HepG2 (cell line): Measurements from ENCODE around the gene TRIM67. TPM values are rescaled to one million over a fixed set of nuclear protein-coding genes. Genes with fewer than 3 reads are reported as not detected.

ENCODE experiments used
- CHD4 ChIP-seq: fragments of 200-600 bp; sonication (generic); IDR thresholded peaks from 2 replicates; pipeline ENCODE4 v1.7.0; 2017; ENCODE audit warnings: mild to moderate bottlenecking, low read length, borderline replicate concordance
- GATAD1 ChIP-seq: IDR thresholded peaks from 2 replicates; pipeline ENCODE4 v1.6.1; 2016; ENCODE audit warnings: missing genetic modification reagents, missing compliant biosample characterization
- GMEB2 ChIP-seq: IDR thresholded peaks from 2 replicates; pipeline ENCODE4 v1.6.1; 2016; ENCODE audit warnings: missing biosample characterization, missing genetic modification reagents, low read depth
- HNF4A ChIP-seq: sonication (generic); formaldehyde crosslinking; IDR thresholded peaks from 2 replicates; pipeline ENCODE4 v1.4.0; 2020; ENCODE audit warnings: missing genetic modification reagents
- HNRNPLL ChIP-seq: fragments of 200-400 bp; formaldehyde crosslinking; IDR thresholded peaks from 2 replicates; pipeline ENCODE4 v1.6.1; 2017; ENCODE audit warnings: mild to moderate bottlenecking, low read depth, low read length; ENCODE audit not compliant: poor library complexity, severe bottlenecking
- NFIC ChIP-seq: IDR thresholded peaks from 2 replicates; pipeline ENCODE4 v1.6.1; 2012; ENCODE audit warnings: mild to moderate bottlenecking, low read length, inconsistent platforms
- ONECUT2 ChIP-seq: sonication (generic); formaldehyde crosslinking; IDR thresholded peaks from 2 replicates; pipeline ENCODE4 v1.4.0; 2020; ENCODE audit warnings: missing genetic modification reagents
- PITX1 ChIP-seq: sonication (generic); formaldehyde crosslinking; IDR thresholded peaks from 2 replicates; pipeline ENCODE4 v1.5.1; 2020; ENCODE audit warnings: mild to moderate bottlenecking, missing genetic modification reagents
- REXO4 ChIP-seq: sonication (generic); formaldehyde crosslinking; IDR thresholded peaks from 2 replicates; pipeline ENCODE4 v1.8.0; 2022; ENCODE audit warnings: missing genetic modification reagents, mild to moderate bottlenecking, borderline replicate concordance
- SATB2 ChIP-seq: sonication (generic); formaldehyde crosslinking; IDR thresholded peaks from 2 replicates; pipeline ENCODE4 v1.5.0; 2020; ENCODE audit warnings: missing genetic modification reagents
- YEATS4 ChIP-seq: sonication (generic); formaldehyde crosslinking; IDR thresholded peaks from 2 replicates; pipeline ENCODE4 v1.4.0; 2020; ENCODE audit warnings: missing genetic modification reagents, borderline replicate concordance
- ZNF281 ChIP-seq: sonication (generic); formaldehyde crosslinking; IDR thresholded peaks from 2 replicates; pipeline ENCODE4 v1.4.0; 2020; ENCODE audit warnings: missing genetic modification reagents, borderline replicate concordance
- polyA plus RNA-seq, 8 experiments: library from polyadenylated mRNA; depleted of rRNA in 3 of 8; stranded (reverse) in 7 of 8; unstranded in 1 of 8; fragments of >200 nt; fragmentation: Illumina TruSeq in 4 of 8; extraction: Trizol in 4 of 8; gene quantifications; 2 replicates each; pipeline versions ENCODE4 v1.2.1 to v1.2.3, GENCODE V29; 2011 to 2016; ENCODE audit warnings: low read depth in 4 of 8, missing spikeins in 1 of 8, mixed read lengths in 1 of 8; ENCODE audit not compliant: insufficient read depth in 1 of 8
- total RNA-seq, 5 experiments: library from RNA; depleted of rRNA; stranded (reverse); fragments of >200 nt; fragmentation: Illumina TruSeq; extraction: Trizol; gene quantifications; 2 replicates each; pipeline ENCODE4 v1.2.3, GENCODE V29; 2016; ENCODE audit warnings: low read depth in 1 of 5
- TF ChIP-seq, protein P1 (sequence below), 2 experiments: sonication (generic) in 1 of 2; formaldehyde crosslinking in 1 of 2; IDR thresholded peaks; 2 replicates each; pipeline versions ENCODE4 v1.6.1 to v1.9.0; 2014 to 2022; ENCODE audit warnings: antibody characterized with exemption in 1 of 2, borderline replicate concordance in 1 of 2, inconsistent platforms in 1 of 2, low read depth in 1 of 2, missing genetic modification reagents in 1 of 2
- TF ChIP-seq, protein P2 (sequence below): sonication (generic); formaldehyde crosslinking; IDR thresholded peaks from 2 replicates; pipeline ENCODE4 v1.8.0; 2022; ENCODE audit warnings: mild to moderate bottlenecking, missing genetic modification reagents

The TRIM67 gene
- total and polyA plus RNA-seq, 2 of the 13 experiments (the other 11 are each of a cell fraction or from before 2014, with no cell fraction given) = not detected

DNA sequence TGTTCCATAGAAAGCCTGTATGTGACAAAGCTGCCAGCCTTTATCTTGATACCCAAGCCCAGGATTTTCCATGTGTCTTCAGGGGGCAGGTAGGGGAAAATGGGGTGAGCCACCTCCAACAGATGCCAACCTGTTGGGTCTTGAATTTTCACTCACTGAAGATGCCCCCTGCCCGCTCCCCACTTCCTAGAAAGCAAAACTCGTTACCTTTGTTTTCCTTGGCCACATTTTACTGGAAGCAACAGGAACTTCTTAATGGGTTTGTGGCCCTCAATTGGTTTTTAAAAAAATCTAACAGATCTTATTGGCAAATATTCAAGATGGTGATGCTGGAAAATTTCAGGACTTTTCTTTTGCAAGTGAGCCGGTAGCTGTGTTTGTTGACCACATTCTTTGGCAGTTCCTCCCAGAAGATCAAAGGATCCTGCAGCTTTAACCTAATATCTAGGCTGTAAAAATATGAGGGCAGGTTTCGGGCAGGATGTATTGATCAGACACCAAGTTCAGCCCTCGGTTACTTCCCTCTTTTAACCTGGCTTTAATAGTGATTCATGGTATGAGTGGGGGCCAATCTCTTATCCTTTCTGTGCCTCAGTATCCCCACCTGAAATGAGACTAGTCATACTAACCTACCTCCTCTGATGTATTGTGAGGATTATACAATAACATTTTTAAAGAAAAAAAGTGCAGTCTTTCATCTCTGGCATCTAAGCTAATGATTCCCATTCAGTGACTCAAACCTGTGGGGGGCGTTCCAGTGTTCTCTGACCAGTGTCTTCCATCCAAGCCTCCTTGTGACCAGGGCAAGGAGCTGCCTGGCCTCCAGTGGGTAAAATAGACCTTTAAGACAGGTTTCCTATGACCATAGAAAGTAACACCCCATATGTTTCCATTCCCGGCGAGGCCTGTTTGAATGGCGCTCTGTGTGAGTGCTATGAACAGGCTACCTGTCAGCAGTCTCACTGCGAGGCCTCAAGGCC lies 57.9 kb downstream of the TRIM67 start (continued):
- TF ChIP-seq ONECUT2 (CRISPR knock-in tag) (peak; percentile 88), PITX1 (CRISPR knock-in tag) (peak; percentile 45; the same call in 1 of the 2 replicates), NFIC (peak; percentile 90), ZNF281 (CRISPR knock-in tag) (no peak), HNF4A (peak; percentile 46; the same call in 1 of the 2 replicates), GATAD1 (CRISPR knock-in tag) (no peak), YEATS4 (0 out of 2 replicates have a peak, but pooled peaks have one; percentile 22), CHD4 (no peak), HNRNPLL (no peak), GMEB2 (CRISPR knock-in tag) (no peak), REXO4 (no peak), SATB2 (CRISPR knock-in tag) (no peak)
- TF ChIP-seq, protein P1, sequence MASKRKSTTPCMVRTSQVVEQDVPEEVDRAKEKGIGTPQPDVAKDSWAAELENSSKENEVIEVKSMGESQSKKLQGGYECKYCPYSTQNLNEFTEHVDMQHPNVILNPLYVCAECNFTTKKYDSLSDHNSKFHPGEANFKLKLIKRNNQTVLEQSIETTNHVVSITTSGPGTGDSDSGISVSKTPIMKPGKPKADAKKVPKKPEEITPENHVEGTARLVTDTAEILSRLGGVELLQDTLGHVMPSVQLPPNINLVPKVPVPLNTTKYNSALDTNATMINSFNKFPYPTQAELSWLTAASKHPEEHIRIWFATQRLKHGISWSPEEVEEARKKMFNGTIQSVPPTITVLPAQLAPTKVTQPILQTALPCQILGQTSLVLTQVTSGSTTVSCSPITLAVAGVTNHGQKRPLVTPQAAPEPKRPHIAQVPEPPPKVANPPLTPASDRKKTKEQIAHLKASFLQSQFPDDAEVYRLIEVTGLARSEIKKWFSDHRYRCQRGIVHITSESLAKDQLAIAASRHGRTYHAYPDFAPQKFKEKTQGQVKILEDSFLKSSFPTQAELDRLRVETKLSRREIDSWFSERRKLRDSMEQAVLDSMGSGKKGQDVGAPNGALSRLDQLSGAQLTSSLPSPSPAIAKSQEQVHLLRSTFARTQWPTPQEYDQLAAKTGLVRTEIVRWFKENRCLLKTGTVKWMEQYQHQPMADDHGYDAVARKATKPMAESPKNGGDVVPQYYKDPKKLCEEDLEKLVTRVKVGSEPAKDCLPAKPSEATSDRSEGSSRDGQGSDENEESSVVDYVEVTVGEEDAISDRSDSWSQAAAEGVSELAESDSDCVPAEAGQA (IDR thresholded peaks at IDR 0.05; ENCODE audit: low read depth) = no peak
- TF ChIP-seq, protein P1 (CRISPR knock-in tag; IDR thresholded peaks at IDR 0.05; ENCODE audit: borderline replicate concordance) = no peak
- TF ChIP-seq, protein P2, sequence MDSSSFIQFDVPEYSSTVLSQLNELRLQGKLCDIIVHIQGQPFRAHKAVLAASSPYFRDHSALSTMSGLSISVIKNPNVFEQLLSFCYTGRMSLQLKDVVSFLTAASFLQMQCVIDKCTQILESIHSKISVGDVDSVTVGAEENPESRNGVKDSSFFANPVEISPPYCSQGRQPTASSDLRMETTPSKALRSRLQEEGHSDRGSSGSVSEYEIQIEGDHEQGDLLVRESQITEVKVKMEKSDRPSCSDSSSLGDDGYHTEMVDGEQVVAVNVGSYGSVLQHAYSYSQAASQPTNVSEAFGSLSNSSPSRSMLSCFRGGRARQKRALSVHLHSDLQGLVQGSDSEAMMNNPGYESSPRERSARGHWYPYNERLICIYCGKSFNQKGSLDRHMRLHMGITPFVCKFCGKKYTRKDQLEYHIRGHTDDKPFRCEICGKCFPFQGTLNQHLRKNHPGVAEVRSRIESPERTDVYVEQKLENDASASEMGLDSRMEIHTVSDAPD (CRISPR knock-in tag) = 0 out of 2 replicates have a peak, but pooled peaks have one; percentile 35
